NB4 (cell line): ENCODE data around the gene CDH2.

ENCODE experiments used
- CTCF ChIP-seq: IDR thresholded peaks from one replicate; pipeline ENCODE4 v1.5.1; 2012; ENCODE audit warnings: low read depth, low read length
- MYC ChIP-seq: IDR thresholded peaks from 2 replicates; pipeline ENCODE4 v1.6.1; 2011; ENCODE audit warnings: low read depth, low read length

GRCh38 chr18:28062443-28062842 lies 114.5 kb downstream of the CDH2 start:
- TF ChIP-seq MYC (no peak), CTCF (no peak)
